DMS 273 treated with DMSO at 0.1 percent for 48 hours (cell line): ENCODE results near the gene CD247.
A peak's percentile ranks its signal among the peaks of the same experiment; 100 is the strongest.

ENCODE experiments used
- DNase-seq: peaks from one replicate; lab custom pipeline; 2025; lab: John Stamatoyannopoulos, UW

CD247 gene

DNA sequence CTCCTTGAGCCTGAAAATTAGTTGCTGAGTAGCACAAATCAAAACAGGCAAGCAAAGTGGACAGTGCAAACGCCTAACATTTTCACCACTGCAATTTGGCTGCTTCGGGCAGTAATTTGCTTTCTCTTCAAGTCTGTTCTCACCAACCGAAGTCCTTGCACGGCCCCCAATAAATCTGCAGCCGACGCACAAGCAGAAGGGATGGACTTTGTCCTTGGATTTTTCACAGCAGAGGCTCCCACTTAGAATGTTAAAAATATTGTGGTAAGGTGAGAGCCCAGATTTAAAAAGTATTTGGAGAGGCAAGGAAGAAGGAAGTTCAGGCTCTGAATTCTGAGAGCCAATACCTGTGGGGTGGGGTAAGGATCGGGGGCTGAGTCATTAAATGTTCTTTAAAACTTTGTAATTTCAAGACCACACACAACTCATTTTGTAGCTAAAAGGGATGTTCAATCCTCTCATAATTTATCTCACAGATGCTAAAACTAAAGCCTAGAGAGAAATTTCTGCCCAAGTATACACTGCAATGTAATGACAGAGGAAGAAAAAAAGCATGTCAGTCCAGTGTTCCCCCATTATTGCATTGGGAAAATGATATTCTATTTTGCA lies 6.2 kb downstream of the CD247 start:
- no peak for DNase-seq

DNA sequence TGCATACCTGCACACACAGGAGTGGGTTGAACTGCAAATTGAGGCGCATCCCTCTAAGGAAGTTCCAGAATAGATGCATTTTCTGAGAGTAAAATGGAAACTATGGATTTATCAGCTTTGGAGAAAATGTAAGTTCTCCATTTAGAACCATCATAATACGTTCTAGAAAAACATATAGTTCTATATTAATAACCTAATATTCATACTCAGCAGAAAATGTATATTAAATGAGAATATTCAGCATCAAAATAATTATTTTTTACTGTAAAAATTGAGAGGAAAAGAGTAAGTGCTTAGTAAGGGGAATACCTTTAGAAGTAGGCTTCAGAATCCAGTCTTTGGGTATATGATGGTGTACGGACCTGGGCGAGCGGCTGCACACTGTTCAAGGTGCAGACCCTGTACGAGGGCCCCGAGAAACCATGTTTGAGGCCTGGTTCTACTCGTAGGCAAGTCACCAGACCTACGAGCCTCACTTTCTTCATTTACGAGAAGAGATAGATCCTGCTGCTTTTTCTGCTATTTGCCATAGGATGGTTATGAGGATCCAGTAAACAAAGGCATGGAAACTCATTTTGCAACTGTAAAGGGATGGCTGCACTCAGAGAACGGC lies 6.8 kb downstream of the CD247 start:
- no peak for DNase-seq

DNA sequence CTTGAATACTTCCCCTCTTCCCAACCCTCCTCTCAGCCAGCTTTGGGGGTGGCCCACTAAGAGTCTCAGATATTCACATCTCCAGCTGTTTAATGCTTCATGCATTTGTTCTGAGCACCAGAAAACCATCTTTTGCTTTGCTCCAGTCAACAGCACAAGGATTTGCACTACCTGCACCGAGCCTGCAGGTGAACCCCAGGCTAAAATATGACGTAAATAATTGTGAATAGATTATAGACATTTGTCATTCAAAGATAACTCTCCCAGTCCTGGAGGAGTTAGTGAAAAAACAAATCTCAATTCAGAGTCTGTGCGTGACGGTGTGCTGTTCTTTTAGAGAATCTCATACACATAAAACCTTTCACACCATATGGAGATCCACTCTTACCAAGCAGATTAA lies 7.4 kb downstream of the CD247 start:
- DNase-seq, result no peak

DNA sequence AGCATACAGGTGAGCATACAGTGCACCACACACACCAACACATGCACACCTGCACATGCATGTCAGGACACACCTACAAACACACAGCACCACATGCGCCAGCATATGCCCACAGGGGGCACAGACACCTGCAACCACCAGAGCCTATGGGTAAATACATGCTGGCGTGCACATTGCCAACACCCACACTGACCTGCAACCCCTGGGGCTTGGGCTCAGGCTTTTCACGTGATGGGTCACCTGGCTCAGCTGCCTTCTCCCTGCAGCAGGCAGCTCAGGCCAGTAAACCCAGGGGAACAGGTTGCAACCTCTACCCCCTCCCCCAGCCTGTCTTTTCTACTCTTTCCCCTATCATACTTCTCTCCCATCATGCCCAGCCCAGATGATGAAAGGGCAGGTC lies 8.1 kb downstream of the CD247 start:
- no peak for DNase-seq

DNA sequence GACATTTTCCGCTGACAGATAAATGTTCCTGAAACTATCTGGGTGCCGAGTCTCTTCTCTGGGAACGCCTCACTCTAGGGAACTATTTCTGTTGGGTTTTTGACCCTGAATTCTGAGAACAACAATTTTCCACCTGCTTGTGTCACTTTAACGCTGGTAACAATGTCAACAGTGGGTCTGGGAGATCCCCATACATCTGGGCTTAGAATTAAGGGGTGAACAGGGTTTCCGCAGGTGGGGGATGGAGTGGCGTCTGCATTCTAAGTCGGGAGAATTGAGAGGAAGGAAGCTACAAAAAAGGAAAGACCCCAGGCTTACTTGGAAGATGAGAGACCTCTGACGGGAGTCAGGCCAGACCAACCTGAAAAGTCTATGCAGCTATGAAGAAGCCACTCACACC lies 8.7 kb downstream of the CD247 start:
- DNase-seq, result no peak

DNA sequence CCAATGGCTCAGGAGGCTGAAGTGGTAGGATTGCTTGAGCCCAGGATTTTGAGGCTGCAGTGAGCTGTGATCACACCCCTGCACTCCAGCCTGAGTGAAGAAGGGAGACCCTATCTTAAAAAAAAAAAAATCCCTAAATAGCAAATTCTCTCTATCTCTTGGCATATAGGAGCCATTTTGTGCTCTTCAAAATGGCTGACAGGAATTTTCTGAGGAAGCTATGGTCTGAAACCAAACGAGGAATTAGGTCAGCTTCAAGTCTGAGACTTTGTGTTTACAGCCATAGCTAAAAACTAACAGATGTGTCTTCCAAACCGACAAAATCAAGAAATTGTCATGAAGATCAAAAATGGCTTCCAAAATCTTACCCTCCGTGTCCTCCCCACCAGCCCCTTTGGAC lies 10.6 kb downstream of the CD247 start:
- DNase-seq, result no peak

DNA sequence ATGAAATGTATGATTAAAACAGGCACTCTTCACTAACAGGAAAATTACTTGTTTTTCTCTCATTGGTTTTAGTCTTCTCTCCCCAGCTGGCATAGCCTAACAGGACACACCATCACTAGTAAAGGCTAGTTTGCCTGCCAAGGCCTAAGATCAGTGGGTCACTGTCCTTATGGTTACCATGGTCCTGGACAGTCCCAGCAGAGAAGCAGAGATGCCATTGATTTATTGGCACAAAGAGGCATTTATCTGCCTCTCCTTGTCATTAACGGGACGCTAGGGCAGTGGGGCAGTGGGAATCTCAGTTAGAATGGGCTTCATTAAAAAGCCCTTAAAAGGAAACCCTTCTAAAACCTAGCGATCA lies 13.9 kb downstream of the CD247 start:
- DNase-seq, result no peak

DNA sequence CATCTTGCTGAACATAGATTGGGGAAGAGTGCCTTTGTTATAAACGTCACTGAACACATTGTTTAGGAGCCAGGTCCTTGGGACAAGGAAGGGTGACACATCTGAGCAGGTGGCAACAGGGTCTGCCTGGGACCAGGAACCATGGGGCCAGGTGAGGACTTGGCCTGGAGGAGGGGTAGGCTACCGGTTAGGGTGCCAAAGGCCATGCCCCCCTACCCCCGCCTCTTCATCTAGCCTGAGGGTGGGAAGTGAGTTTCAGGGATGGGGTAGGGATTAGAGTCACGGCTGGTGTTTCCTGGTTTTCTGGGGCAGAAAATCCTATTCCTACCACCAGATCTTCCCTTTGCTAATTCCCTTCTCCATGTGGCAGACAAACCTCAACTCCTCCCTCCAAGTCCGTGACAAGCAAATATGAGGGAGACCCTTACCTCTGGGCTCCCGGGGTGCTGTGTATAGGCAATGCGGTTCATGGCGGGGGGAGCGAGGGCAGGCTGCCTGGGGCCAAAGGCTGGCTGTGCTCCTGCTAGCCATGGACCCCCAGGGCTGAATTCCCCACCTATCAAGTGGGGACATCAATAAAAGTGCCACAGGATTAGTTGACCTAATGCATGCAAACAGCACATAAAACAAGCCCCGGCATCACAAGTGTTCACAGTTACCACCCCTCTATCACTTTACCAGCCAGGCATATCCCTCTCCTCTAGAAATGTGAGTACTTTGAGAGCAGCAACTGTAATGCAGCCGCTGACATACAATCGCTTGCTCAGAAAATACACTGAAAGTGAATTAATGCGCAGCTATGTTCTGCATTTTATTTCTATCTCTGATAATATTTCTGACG lies 14.5 kb downstream of the CD247 start:
- DNase-seq, result no peak

DNA sequence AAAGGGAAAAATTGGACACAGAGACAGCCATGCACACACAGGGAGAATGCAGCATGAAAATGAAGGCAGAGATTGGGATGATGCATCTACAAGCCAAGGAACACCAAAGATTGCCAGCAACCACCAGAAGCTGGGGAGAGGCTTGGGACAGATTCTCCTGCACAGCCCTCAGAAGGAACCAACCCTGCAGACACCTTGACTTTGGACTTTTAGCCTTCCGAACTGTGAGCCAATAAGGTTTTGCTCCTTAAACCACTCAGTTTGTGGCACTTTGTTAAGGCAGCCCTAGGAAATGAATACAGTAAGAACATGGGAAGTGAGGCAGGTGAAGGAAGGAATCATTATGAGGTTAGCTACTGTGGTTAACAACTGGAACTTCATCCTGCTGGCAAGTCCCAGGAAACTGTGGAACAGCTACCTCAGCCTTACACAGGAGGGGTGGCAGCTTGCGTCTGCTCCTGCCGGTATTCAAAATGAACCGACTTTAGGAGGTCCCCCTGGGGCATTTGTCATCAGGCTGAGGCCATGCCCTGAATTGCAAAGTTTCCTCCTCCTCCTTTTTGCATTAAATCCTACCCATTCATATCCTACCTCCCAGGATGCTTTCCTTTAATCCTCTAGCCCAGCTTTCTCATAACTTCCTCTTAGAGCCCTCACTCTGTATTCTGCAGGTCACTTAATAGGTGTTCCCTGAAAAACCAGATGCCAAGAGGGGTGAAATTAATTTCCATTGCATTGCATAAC lies 15.4 kb downstream of the CD247 start:
- DNase-seq, result no peak

DNA sequence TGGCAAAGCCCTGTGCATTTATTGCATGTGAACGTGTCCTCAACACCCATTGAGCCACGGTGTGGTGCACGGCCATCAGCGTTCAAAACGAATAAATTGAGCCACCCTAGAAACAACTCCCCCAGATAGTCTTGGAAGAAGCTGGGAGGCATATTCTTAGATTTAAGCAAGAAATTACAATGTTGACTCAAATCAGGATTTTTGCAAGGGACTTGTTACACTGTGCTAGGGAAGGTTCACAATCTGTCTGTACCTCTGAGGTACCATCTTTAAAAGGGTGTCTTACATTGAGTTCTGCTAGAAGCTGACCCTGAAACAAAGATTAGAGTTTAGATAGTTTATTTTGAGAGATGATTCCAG lies 16.2 kb downstream of the CD247 start:
- DNase-seq, result no peak

DNA sequence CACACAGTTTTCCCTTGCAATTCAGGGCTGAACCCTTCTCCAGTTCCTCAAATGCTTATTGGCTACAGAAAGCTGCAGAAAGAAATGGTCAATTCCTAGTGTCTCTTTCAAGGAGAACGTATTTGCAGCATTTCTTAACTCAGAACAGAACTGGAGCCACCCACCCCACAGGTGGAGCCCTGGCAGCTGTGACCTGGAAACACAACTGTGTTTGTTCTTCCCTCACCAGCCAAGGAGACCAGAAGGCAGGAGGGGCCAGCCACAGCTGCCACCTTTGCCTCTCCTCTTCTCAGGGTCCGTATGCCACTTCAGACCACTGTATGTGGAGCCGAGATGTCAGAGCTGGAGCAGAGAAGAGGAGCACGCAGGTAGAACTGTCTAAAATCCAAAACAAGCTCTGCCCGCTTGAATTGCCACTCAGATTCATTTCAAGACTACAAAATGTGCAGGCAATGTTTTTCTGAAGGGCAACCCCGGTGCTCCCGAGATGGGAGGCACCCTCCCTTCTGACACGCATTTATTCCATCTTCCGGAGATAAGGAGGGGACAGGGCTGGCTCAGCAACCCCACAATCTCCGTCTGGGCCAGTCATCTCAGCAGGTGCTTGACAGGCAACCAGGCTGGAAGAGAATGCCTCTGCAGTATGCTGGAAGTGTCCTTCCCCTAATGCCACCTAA lies 16.7 kb downstream of the CD247 start:
- DNase-seq, result peak; percentile 10

DNA sequence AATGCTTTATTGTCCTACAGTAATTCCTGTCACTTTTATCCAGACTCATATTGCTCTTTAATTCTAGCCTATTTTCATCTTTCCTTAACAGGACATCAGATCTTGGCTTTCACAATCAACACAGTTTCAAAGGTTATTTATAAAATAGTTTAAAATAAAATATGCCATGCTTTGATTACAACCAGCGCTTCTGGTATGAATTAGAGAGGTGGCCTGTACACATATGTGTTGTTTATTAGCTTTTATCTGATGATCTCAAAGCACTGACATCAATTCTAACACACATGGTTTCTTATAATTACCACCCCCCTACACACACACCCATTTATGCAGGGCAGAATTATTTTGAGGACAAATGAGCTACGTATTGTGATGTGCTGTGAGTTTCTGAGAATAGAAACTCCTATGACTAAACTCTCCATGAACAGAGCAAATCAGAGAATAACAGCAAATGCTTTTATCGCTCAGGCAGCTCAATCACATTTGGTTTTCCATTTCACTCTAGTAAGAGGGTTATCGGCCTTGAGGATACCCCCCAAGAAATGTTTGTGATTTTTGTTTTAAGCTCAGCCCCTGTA lies 18.0 kb downstream of the CD247 start:
- no peak for DNase-seq

DNA sequence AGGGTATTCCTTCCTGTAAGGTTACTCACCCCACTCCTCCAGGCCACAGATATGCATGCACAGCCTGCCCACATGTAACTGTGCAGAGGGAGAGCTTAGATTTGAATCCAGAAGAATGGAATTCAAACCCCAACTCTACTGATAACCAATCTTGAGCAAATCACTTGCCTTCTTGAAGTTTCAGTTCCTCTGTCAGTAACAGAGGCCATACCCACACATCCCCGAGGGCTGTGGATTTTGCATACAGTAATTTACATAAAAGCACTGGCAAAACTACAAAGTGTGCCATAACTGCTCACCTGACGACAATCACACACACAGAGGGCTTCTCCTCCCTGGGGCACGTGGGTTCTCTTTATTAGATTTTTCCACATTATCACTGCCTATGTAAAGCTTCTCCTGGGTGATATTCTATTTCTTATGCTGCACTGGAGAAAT lies 18.6 kb downstream of the CD247 start:
- DNase-seq, result no peak

DNA sequence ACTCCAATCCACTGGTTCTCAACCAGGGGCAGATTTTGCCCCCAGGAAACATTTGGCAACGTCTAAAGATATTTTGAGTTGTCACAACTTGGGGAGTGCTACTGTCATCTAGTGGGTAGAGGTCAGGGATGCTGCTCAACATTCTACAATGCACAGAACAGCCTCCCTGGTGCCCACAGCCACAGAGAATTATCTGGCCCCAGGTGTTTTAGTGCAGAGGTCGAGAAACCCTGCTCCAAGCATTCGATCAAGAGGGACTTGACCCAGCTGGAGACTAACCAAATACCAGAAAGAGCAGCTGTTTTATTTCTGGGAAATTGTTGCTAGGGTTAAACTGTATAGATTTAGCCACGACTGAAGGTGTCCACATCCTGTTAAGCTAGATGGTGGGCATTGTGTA lies 19.2 kb downstream of the CD247 start:
- no peak for DNase-seq

DNA sequence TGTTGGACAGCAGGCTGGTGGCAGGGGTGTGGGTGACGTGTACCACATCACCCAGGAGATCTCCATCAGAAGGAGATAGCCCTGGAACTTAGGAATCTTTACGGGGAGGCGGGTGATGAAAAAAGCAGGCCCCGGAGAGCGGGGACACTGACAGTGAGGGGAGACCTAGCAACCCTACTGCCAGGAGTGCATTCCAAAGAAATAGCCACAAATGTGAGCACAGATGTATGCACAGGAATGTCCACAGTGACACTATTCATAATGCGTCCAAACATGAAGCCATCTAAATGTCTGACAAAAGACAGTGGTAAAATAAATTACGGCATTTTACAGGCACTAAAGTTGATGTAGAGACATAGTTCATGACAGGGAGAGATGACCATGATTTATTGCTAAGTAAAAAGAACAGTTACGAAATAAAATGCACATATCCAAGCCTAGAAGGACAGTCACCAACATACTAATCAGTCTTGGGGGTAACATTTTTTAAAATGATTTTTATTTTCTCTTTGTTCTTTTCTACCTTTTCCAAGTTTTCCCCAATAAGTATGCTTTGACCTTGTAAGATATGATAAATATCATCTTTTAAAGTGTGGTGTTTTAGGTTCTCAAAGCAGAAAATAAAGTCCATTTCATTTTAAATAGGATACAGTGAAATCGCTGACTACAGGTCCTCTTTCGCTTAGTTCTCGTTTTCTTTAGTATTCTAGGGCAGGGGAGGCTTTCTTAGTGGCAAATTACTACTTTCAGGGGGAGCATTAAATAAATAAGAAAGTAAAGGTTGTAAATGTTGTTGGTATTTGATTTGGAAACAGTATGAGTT lies 21.3 kb downstream of the CD247 start:
- DNase-seq, result no peak

DNA sequence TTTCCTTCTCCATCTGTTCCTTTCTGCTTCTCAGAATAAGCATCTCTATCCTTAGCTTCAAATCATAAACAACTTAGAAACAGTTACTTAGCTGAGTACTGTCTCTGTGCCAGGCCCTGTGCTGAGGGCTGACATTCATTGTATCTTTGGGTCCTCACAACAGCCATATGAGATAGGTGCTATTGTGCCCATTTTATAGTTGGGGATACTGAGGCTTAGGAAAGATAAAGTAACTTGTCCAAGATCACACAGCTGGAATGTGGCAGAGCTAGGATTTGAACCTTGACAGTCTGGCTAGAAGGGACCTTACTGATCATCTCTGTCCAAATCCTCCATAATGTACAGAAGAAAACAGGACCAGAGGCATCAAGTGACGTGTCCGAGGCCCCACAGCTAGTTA lies 25.0 kb downstream of the CD247 start:
- no peak for DNase-seq

DNA sequence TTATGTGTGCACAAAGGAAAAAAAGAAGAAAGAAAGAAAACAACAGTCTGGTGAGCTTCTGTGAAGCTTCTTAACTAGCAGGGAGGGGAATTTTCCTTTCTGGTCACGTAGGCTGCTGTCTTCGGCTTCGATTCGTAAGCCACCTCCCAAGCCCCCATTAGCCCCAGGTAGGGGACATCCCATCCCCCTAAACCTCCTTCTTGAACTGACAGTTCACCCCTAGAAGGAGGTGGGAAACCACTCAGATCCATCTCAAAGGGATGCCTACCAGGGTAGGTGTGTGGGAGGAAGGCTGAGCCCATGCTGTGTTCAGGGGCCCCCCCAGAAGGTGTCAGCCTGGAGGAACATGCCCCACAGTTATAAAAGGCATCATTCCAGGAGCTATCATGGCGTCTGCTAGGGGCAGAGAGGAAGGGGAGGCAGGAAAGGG lies 25.8 kb downstream of the CD247 start:
- no peak for DNase-seq

DNA sequence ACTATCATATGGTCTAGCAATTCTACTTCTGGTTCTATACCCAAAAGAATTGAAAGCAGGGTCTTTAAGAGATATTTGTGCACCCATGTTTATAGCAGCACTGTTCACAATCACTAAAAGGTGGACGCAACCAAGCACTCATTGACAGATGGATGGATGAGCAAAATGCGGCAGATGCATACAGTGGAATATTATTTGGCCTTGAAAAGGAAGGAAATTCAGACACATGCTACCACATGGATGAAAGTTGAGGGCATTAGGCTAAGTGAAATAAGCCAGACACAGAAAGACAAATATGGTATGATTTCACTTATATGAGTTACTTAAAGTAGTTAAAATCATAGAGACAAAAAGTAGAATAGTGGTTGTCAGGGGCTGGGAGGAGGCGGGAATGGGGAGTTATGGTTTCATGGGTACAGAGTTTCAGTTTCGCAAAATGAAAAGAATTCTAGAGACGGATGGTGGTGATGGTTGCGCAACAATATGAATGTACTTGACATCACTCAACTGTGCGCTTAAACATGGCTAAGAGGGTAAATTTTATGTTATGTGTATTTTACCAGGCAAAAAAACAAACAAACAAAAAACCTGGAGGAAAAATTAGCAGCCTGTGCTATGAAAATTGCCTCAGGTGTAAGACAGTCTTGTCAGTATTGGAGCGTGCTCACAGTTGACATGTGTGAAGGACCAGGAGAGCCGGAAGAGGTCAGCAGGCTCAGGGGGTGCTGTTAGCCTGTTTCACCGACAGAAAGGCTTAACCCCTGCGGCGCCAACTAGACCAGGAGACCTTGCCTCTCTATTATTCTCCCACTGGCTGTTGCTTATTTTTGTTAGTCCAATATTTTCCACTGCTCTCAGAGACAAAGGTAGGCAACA lies 26.5 kb downstream of the CD247 start:
- no peak for DNase-seq

DNA sequence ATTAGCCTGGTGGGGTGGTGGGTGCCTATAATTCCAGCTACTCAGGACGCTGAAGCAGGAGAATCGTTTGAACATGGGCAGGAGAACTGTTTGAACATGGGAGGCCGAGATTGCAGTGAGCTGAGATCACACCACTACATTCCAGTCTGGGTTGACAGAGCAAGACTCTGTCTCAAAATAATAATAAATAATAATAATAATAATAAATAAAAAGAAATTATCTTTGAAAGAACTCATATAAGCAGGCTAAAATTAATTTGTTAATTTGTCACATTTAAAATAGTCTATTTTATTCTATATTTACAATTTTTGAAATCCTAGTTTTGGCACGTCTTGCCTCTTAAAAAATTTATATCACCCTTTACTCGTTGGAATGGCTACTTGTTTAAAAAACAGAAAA lies 27.6 kb downstream of the CD247 start:
- no peak for DNase-seq
